B cell (primary cell): Measurements from ENCODE around the gene CCDC68.

Source experiments
- EZH2 ChIP-seq: IDR thresholded peaks from 2 replicates; pipeline ENCODE4 v1.6.1; 2012; ENCODE audit warnings: borderline replicate concordance, low read depth, mild to moderate bottlenecking, moderate library complexity, low read length; ENCODE audit not compliant: insufficient read depth, poor library complexity, severe bottlenecking
- TF ChIP-seq, protein P1 (sequence below): fragments of 200-600 bp; IDR thresholded peaks from one replicate; pipeline ENCODE4 v1.8.0; 2022; ENCODE audit warnings: antibody characterized with exemption, mild to moderate bottlenecking

DNA sequence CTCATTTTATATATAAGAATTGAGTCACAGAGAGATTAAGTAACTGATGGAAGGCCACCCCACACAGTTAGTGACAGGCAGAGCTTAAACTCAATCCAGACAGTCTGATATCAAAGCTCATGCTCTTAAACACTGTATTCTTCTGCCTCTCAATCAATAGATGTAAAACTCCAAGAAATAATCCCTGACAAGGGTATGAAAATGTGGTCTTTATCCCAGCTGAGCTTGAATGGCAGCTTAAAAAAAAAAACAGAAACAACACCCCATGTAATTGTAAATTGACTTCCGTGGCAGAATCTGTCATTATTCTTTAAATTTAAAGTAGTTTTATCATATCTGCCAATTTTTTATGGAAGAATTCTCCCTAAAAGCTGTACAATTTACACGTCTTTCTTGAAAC, 70.9 kb downstream of the CCDC68 start:
- TF ChIP-seq, protein P1, sequence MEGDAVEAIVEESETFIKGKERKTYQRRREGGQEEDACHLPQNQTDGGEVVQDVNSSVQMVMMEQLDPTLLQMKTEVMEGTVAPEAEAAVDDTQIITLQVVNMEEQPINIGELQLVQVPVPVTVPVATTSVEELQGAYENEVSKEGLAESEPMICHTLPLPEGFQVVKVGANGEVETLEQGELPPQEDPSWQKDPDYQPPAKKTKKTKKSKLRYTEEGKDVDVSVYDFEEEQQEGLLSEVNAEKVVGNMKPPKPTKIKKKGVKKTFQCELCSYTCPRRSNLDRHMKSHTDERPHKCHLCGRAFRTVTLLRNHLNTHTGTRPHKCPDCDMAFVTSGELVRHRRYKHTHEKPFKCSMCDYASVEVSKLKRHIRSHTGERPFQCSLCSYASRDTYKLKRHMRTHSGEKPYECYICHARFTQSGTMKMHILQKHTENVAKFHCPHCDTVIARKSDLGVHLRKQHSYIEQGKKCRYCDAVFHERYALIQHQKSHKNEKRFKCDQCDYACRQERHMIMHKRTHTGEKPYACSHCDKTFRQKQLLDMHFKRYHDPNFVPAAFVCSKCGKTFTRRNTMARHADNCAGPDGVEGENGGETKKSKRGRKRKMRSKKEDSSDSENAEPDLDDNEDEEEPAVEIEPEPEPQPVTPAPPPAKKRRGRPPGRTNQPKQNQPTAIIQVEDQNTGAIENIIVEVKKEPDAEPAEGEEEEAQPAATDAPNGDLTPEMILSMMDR = no peak
- no peak for TF ChIP-seq EZH2
